Type B pancreatic cell (in vitro differentiated cells): ENCODE results near the gene TPM4. TPM values are rescaled to one million over a fixed set of nuclear protein-coding genes. Genes with fewer than 3 reads are reported as not detected.

ENCODE experiments used
- DNase-seq: peaks from one replicate; pipeline ENCODE4 v3.0.0; 2021; ENCODE audit warnings: mixed read lengths; ENCODE audit not compliant: unreplicated experiment; ENCODE audit errors: extremely low spot score
- H3K27ac Mint-ChIP-seq: 2 replicates; pipeline ENCODE4 v1.8.0; 2021; ENCODE audit warnings: mild to moderate bottlenecking, mixed read lengths
- H3K27me3 Mint-ChIP-seq: 2 replicates; pipeline ENCODE4 v1.8.0; 2021; ENCODE audit warnings: mixed read lengths
- H3K36me3 Mint-ChIP-seq: 2 replicates; pipeline ENCODE4 v1.8.0; 2021; ENCODE audit warnings: mixed read lengths
- H3K4me1 Mint-ChIP-seq: one replicate; pipeline ENCODE4 v1.8.0; 2021; ENCODE audit warnings: mixed read lengths; ENCODE audit not compliant: unreplicated experiment
- H3K4me3 Mint-ChIP-seq: 2 replicates; pipeline ENCODE4 v1.8.0; 2021; ENCODE audit warnings: mild to moderate bottlenecking, mixed read lengths
- H3K9me3 Mint-ChIP-seq: 2 replicates; pipeline ENCODE4 v1.8.0; 2021; ENCODE audit warnings: mixed read lengths
- CTCF ChIP-seq: fragments of 200-600 bp; sonication (generic); conservative IDR thresholded peaks from 2 replicates; pipeline ENCODE4 v1.5.0; 2021; ENCODE audit warnings: antibody characterized with exemption, mild to moderate bottlenecking
- total RNA-seq: library from RNA; stranded (reverse); gene quantifications from 2 replicates; pipeline ENCODE4 v1.2.1, GENCODE V29; 2021; ENCODE audit warnings: low replicate concordance

Gene TPM4
- total RNA-seq, 1 donor from 2014 or later, result 425 TPM

DNA sequence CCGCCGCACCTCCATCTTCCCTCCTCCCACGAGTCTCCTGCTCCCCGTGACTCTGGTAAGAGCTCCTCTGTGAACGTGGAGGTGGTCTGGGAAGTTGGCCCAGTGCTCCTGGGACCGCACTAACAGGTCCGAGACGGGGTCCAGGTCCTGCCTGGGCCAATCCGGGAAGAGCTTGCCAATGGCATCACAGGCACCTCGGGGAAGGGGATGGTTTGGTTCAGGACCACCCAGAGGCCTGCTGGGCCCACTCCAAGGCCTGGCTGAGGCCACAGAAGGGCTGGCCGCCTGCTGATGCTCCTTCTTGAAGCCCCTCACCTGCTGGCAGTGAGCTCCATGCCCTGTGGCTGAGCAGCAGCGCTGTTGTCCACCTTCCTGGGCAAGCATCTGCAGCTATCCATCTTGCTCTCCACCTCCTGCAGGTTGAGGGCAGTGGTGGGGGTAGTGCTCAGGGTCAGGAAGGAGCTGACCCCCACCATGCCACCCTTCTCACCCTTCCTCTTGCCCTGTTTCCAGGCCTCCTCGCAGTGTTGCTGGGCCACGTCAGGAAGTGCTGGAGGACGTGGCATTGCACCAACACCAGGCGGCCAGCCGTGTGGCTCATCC is 41.2 kb upstream of the TPM4 start:
- Mint-ChIP-seq H3K36me3 (no peaks in the 10 kb centered on the region), H3K27ac (no peak overlapping the region), H3K9me3 (no peaks in the 10 kb centered on the region), H3K4me1 (peaks cover under 1% of the 10 kb centered on the region), H3K4me3 (no peak overlapping the region), H3K27me3 (no peaks in the 10 kb centered on the region)
- DNase-seq, result no peak
- TF ChIP-seq CTCF, result no peak

GRCh38 chr19:16035601-16036297 is 40.5 kb upstream of the TPM4 start:
- no peaks in the 10 kb centered on the region for H3K9me3 Mint-ChIP-seq
- no peak for DNase-seq

DNA sequence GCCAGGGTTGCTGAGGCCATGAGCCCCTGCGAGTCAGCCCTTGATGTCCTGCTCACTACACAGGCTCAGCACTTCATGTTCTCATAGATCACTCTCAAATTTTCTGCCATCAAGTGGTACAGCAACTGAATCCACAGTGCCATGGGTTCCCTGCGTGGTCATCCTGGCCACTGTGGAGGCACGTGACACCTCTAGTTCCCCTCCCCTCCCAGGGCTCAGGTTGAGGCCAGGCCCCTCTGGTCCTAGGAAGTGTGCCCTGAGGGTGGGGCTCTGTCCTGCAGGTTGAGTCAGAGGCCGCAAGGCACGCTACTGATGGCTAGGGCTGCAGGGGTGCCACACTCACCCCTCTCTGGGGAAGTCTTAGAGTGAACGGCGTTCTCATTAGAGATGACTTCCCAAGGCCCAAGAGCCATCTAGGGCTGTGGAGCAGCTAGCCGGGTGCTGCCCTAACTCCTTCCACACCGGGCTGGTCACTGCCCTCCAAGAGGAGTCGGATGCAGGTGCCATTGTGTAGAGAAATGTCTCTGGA is 39.8 kb upstream of the TPM4 start:
- Mint-ChIP-seq H3K36me3 (no peaks in the 10 kb centered on the region), H3K27ac (no peak overlapping the region), H3K27me3 (no peaks in the 10 kb centered on the region), H3K9me3 (no peaks in the 10 kb centered on the region), H3K4me1 (peaks cover 7% of the 10 kb centered on the region), H3K4me3 (no peak overlapping the region)
- TF ChIP-seq CTCF, result no peak
- DNase-seq, result no peak

More at GRCh38 chr19:16035601-16036297, 40.5 kb upstream of the TPM4 start:
- Mint-ChIP-seq H3K27me3 (no peaks in the 10 kb centered on the region), H3K36me3 (no peaks in the 10 kb centered on the region), H3K4me3 (no peak overlapping the region), H3K4me1 (peaks cover 7% of the 10 kb centered on the region), H3K27ac (no peak overlapping the region)
- TF ChIP-seq CTCF, result no peak

GRCh38 chr19:16036941-16037340 is 39.4 kb upstream of the TPM4 start:
- no peak for TF ChIP-seq CTCF
- H3K9me3 Mint-ChIP-seq, result no peaks in the 10 kb centered on the region
- DNase-seq, result no peak
- no peaks in the 10 kb centered on the region for H3K36me3 Mint-ChIP-seq
- peaks cover 3% of the 10 kb centered on the region for H3K27me3 Mint-ChIP-seq
- H3K27ac Mint-ChIP-seq, result no peak overlapping the region
- peaks cover 7% of the 10 kb centered on the region for H3K4me1 Mint-ChIP-seq
- no peak overlapping the region for H3K4me3 Mint-ChIP-seq

GRCh38 chr19:16037424-16038195 is 38.7 kb upstream of the TPM4 start:
- Mint-ChIP-seq H3K36me3 (no peaks in the 10 kb centered on the region), H3K4me1 (peaks cover 7% of the 10 kb centered on the region), H3K27me3 (peaks cover 6% of the 10 kb centered on the region), H3K4me3 (no peak overlapping the region), H3K27ac (no peak overlapping the region), H3K9me3 (no peaks in the 10 kb centered on the region)
- no peak for DNase-seq
- TF ChIP-seq CTCF, result no peak
